WTC11 (cell line): ENCODE data around the gene ATOX1.

Source experiments
- CREB1 ChIP-seq: sonication (generic); formaldehyde crosslinking; IDR thresholded peaks from 2 replicates; pipeline ENCODE4 v1.8.0; 2023; ENCODE audit warnings: mild to moderate bottlenecking, missing genetic modification reagents
- CTCF ChIP-seq: fragments of 200-600 bp; IDR thresholded peaks from 2 replicates; pipeline ENCODE4 v1.8.0; 2022; ENCODE audit warnings: antibody characterized with exemption
- E2F5 ChIP-seq: sonication (generic); formaldehyde crosslinking; IDR thresholded peaks from 2 replicates; pipeline ENCODE4 v1.8.1; 2022; ENCODE audit warnings: mild to moderate bottlenecking, moderate library complexity, missing genetic modification reagents
- RELA ChIP-seq: sonication (generic); formaldehyde crosslinking; IDR thresholded peaks from 2 replicates; pipeline ENCODE4 v1.8.1; 2022; ENCODE audit warnings: missing genetic modification reagents, mild to moderate bottlenecking, borderline replicate concordance
- TEAD4 ChIP-seq: sonication (generic); formaldehyde crosslinking; IDR thresholded peaks from 2 replicates; pipeline ENCODE4 v1.8.0; 2022; ENCODE audit warnings: mild to moderate bottlenecking, missing genetic modification reagents

- TF ChIP-seq CTCF (no peak), CREB1 (no peak), RELA (CRISPR knock-in tag) (no peak), TEAD4 (CRISPR knock-in tag) (no peak), E2F5 (CRISPR knock-in tag) (no peak)
Measured at GRCh38 chr5:151743530-151743929, 14.9 kb downstream of the ATOX1 start.
